Peyer's patch (tissue), 4 donors: ENCODE data around the gene SFT2D3. TPM values are rescaled to one million over a fixed set of nuclear protein-coding genes. Genes with fewer than 3 reads are reported as not detected.

Experiments
- DNase-seq, 3 donors: peaks; one replicate each; pipeline ENCODE4 v3.0.0-alpha.2; 2017 to 2019
- H3K27ac ChIP-seq, 4 donors: fragments of 200-600 bp; sonication (generic); one replicate each; pipeline ENCODE4 v1.5.1; 2016 to 2019
- H3K27me3 ChIP-seq, 2 donors: fragments of 200-600 bp; sonication (generic); one replicate each; pipeline ENCODE4 v1.5.1; 2019
- H3K36me3 ChIP-seq, 3 donors: fragments of 200-600 bp; sonication (generic); one replicate each; pipeline ENCODE4 v1.5.1; 2016 to 2019
- H3K4me1 ChIP-seq, 4 donors: fragments of 200-600 bp; sonication (generic); one replicate each; pipeline ENCODE4 v1.5.1; 2016 to 2019
- H3K4me3 ChIP-seq, 4 donors: fragments of 200-600 bp; sonication (generic); 1 replicate in 3 of 4; 2 replicates in 1 of 4; pipeline ENCODE4 v1.5.1; 2016 to 2019; ENCODE audit warnings: mild to moderate bottlenecking in 1 of 4
- H3K9me3 ChIP-seq, 4 donors: fragments of 200-600 bp; sonication (generic); one replicate each; pipeline ENCODE4 v1.5.1; 2016 to 2019; ENCODE audit warnings: mild to moderate bottlenecking in 1 of 4
- CTCF ChIP-seq, 6 experiments: fragments of 450-650 bp in 4 of 6; fragments of 200-600 bp in 2 of 6; sonication (generic) in 1 of 6; IDR thresholded peaks; one replicate each; pipeline ENCODE4 v1.5.1; 2017 to 2019; ENCODE audit warnings: antibody characterized with exemption in 6 of 6, mild to moderate bottlenecking in 3 of 6, moderate library complexity in 1 of 6
- POLR2A ChIP-seq, 2 donors: fragments of 450-650 bp; IDR thresholded peaks; one replicate each; pipeline ENCODE4 v1.5.1; 2017; ENCODE audit warnings: antibody characterized with exemption in 2 of 2, mild to moderate bottlenecking in 2 of 2, moderate library complexity in 2 of 2
- total RNA-seq, 4 donors: library from RNA; depleted of rRNA; stranded (reverse); fragments of >200 nt; gene quantifications; one replicate each; pipeline ENCODE4 v1.1.0, GENCODE V29; 2016

SFT2D3 gene
- total RNA-seq, 4 donors from 2014 or later = 5.8 to 12.4 (median 8.8) TPM

- H3K27me3 ChIP-seq = peaks cover 0 to 5% of the 10 kb centered on the region in 2 donors
- DNase-seq = no peak
- H3K36me3 ChIP-seq = no peaks in the 10 kb centered on the region
- TF ChIP-seq CTCF (IDR thresholded peaks at IDR 0.05) (no peak), POLR2A (IDR thresholded peaks at IDR 0.05) (no peak)
- no peak overlapping the region for H3K27ac ChIP-seq
- peaks cover 0 to 33% (median 10%) of the 10 kb centered on the region in 4 donors for H3K4me1 ChIP-seq
- no peak overlapping the region for H3K4me3 ChIP-seq
- no peaks in the 10 kb centered on the region for H3K9me3 ChIP-seq
These were observed 22.8 kb upstream of the SFT2D3 start for GRCh38 chr2:127678531-127678930.

- no peak overlapping the region for H3K27ac ChIP-seq
- TF ChIP-seq POLR2A (IDR thresholded peaks at IDR 0.05) = no peak
- no peak for TF ChIP-seq CTCF (IDR thresholded peaks at IDR 0.05)
- no peak overlapping the region for H3K4me3 ChIP-seq
- DNase-seq = no peak
- no peaks in the 10 kb centered on the region for H3K36me3 ChIP-seq
- peaks cover 0 to 33% (median 10%) of the 10 kb centered on the region in 4 donors for H3K4me1 ChIP-seq
- peaks cover 0 to 5% of the 10 kb centered on the region in 2 donors for H3K27me3 ChIP-seq
- H3K9me3 ChIP-seq = no peaks in the 10 kb centered on the region
These were observed 22.3 kb upstream of the SFT2D3 start for GRCh38 chr2:127678991-127679390.

GRCh38 chr2:127679680-127680361 lies 21.5 kb upstream of the SFT2D3 start:
- no peak for DNase-seq
- Histone ChIP-seq H3K4me1 (peaks cover 0 to 30% (median 6%) of the 10 kb centered on the region in 4 donors), H3K9me3 (no peaks in the 10 kb centered on the region), H3K27ac (no peak overlapping the region), H3K4me3 (no peak overlapping the region), H3K27me3 (peaks cover 0 to 5% of the 10 kb centered on the region in 2 donors), H3K36me3 (no peaks in the 10 kb centered on the region)
- TF ChIP-seq CTCF (IDR thresholded peaks at IDR 0.05) (no peak), POLR2A (IDR thresholded peaks at IDR 0.05) (no peak)

GRCh38 chr2:127680706-127681287 lies 20.5 kb upstream of the SFT2D3 start:
- H3K27me3 ChIP-seq = peaks cover 0 to under 1% of the 10 kb centered on the region in 2 donors
- TF ChIP-seq POLR2A (IDR thresholded peaks at IDR 0.05) (no peak), CTCF (IDR thresholded peaks at IDR 0.05) (no peak)
- H3K4me1 ChIP-seq = peaks cover 0 to 23% (median 0%) of the 10 kb centered on the region in 4 donors
- no peaks in the 10 kb centered on the region for H3K36me3 ChIP-seq
- no peaks in the 10 kb centered on the region for H3K9me3 ChIP-seq
- peak overlapping the region in 1 of 4 donors; percentile 32 for H3K27ac ChIP-seq
- H3K4me3 ChIP-seq = peak overlapping the region in 1 of 4 donors; percentile 14
- no peak for DNase-seq

GRCh38 chr2:127681288-127681804 lies 20.0 kb upstream of the SFT2D3 start:
- DNase-seq = no peak
- no peaks in the 10 kb centered on the region for H3K36me3 ChIP-seq
- peak overlapping the region in 1 of 4 donors; percentile 32 for H3K27ac ChIP-seq
- TF ChIP-seq POLR2A (IDR thresholded peaks at IDR 0.05) (no peak), CTCF (IDR thresholded peaks at IDR 0.05) (no peak)
- H3K9me3 ChIP-seq = no peaks in the 10 kb centered on the region
- H3K4me3 ChIP-seq = peak overlapping the region in 2 of 4 donors; percentile 14 to 37
- peaks cover 0 to 20% (median 0%) of the 10 kb centered on the region in 4 donors for H3K4me1 ChIP-seq
- H3K27me3 ChIP-seq = no peaks in the 10 kb centered on the region
